ENCODE data around the gene IFNA5. TPM values are rescaled to one million over a fixed set of nuclear protein-coding genes. Genes with fewer than 3 reads are reported as not detected.

IFNA5 gene
- total and polyA plus RNA-seq, 4 donors: 0.12 to 0.28 TPM; not detected in 2

- no peak for DNase-seq
- no peaks in the 10 kb centered on the region for H3K27me3 ChIP-seq (ENCODE audit: control insufficient read depth in 3 of 3, insufficient read depth in 3 of 3, low read length in 2 of 3)
- H3K9ac ChIP-seq (ENCODE audit: insufficient read depth in 1 of 2, low read length in 2 of 2): no peak overlapping the region
- 65 to 67% methylated on average over 4 of the region's 4 CpGs for WGBS, 2 donors
- H3K27ac ChIP-seq (ENCODE audit: low read depth in 1 of 2, low read length in 1 of 2): no peak overlapping the region
- no peak for TF ChIP-seq CTCF (IDR thresholded peaks at IDR 0.05; ENCODE audit: control extremely low read depth, extremely low read depth)
- no peaks in the 10 kb centered on the region for H3K4me1 ChIP-seq (ENCODE audit: control insufficient read depth in 5 of 5, insufficient read depth in 5 of 5, low read length in 5 of 5)
- no peak for ATAC-seq (ENCODE audit: insufficient read depth, low FRiP score)
- peaks cover 5 to 15% (median 11%) of the 10 kb centered on the region in 4 donors for H3K36me3 ChIP-seq (ENCODE audit: control insufficient read depth in 4 of 4, insufficient read depth in 4 of 4, low read length in 4 of 4)
- H3K9me3 ChIP-seq (ENCODE audit: control insufficient read depth in 4 of 4, insufficient read depth in 3 of 4, low read length in 3 of 4): no peaks in the 10 kb centered on the region
- no peak overlapping the region for H3K4me3 ChIP-seq
Measured at GRCh38 chr9:21324047-21324446, 18.9 kb upstream of the IFNA5 start.

GRCh38 chr9:21322911-21323461, 17.9 kb upstream of the IFNA5 start:
- Histone ChIP-seq H3K27me3 (ENCODE audit: control insufficient read depth in 3 of 3, insufficient read depth in 3 of 3, low read length in 2 of 3) (no peaks in the 10 kb centered on the region), H3K9me3 (ENCODE audit: control insufficient read depth in 4 of 4, insufficient read depth in 3 of 4, low read length in 3 of 4) (no peaks in the 10 kb centered on the region), H3K36me3 (ENCODE audit: control insufficient read depth in 4 of 4, insufficient read depth in 4 of 4, low read length in 4 of 4) (peaks cover 5 to 15% (median 11%) of the 10 kb centered on the region in 4 donors), H3K9ac (ENCODE audit: insufficient read depth in 1 of 2, low read length in 2 of 2) (no peak overlapping the region), H3K4me1 (ENCODE audit: control insufficient read depth in 5 of 5, insufficient read depth in 5 of 5, low read length in 5 of 5) (no peaks in the 10 kb centered on the region), H3K4me3 (no peak overlapping the region), H3K27ac (ENCODE audit: low read depth in 1 of 2, low read length in 1 of 2) (no peak overlapping the region)
- ATAC-seq (ENCODE audit: insufficient read depth, low FRiP score): no peak
- no peak for TF ChIP-seq CTCF (IDR thresholded peaks at IDR 0.05; ENCODE audit: control extremely low read depth, extremely low read depth)
- DNase-seq: no peak
- WGBS, 2 donors: 73 to 82% methylated on average over 5 of the region's 5 CpGs

GRCh38 chr9:21320465-21320864, 15.4 kb upstream of the IFNA5 start:
- Histone ChIP-seq H3K27me3 (ENCODE audit: control insufficient read depth in 3 of 3, insufficient read depth in 3 of 3, low read length in 2 of 3) (peaks cover 0 to 3% (median 0%) of the 10 kb centered on the region in 3 donors), H3K4me3 (no peak overlapping the region), H3K36me3 (ENCODE audit: control insufficient read depth in 4 of 4, insufficient read depth in 4 of 4, low read length in 4 of 4) (peaks cover 5 to 15% (median 11%) of the 10 kb centered on the region in 4 donors), H3K9me3 (ENCODE audit: control insufficient read depth in 4 of 4, insufficient read depth in 3 of 4, low read length in 3 of 4) (no peaks in the 10 kb centered on the region), H3K9ac (ENCODE audit: insufficient read depth in 1 of 2, low read length in 2 of 2) (no peak overlapping the region), H3K27ac (ENCODE audit: low read depth in 1 of 2, low read length in 1 of 2) (no peak overlapping the region), H3K4me1 (ENCODE audit: control insufficient read depth in 5 of 5, insufficient read depth in 5 of 5, low read length in 5 of 5) (peaks cover 0 to 9% (median 0%) of the 10 kb centered on the region in 5 donors)
- DNase-seq (no peak), ATAC-seq (ENCODE audit: insufficient read depth, low FRiP score) (no peak)
- WGBS, 2 donors: 71 to 86% methylated on average over 2 of the region's 2 CpGs
- TF ChIP-seq CTCF (IDR thresholded peaks at IDR 0.05; ENCODE audit: control extremely low read depth, extremely low read depth): no peak

Measured in lung (tissue), 12 donors.